GM21786 (cell line): ENCODE measurements around the gene SP8.

Experiments used
- ATAC-seq: cut with Tn5 transposase; IDR thresholded peaks from one replicate; pipeline ENCODE4 v1.9.1; 2021; ENCODE audit not compliant: unreplicated experiment

SP8 gene

GRCh38 chr7:20795361-20795760 lies 8.7 kb upstream of the SP8 start:
- no peak for ATAC-seq

GRCh38 chr7:20794676-20795075 lies 8.0 kb upstream of the SP8 start:
- ATAC-seq = no peak

GRCh38 chr7:20793694-20794394 lies 7.2 kb upstream of the SP8 start:
- no peak for ATAC-seq

- no peak for ATAC-seq
Observed at GRCh38 chr7:20793248-20793647, 6.6 kb upstream of the SP8 start.

GRCh38 chr7:20791538-20792434 lies 5.1 kb upstream of the SP8 start:
- no peak for ATAC-seq

GRCh38 chr7:20790375-20790774 lies 3.7 kb upstream of the SP8 start:
- ATAC-seq = no peak

GRCh38 chr7:20788420-20788990 lies 1.8 kb upstream of the SP8 start:
- no peak for ATAC-seq

GRCh38 chr7:20787660-20788419 lies 1.2 kb upstream of the SP8 start:
- ATAC-seq = no peak

GRCh38 chr7:20786421-20786778 lies 286 bp downstream of the SP8 start:
- no peak for ATAC-seq

GRCh38 chr7:20786049-20786412 lies 655 bp downstream of the SP8 start:
- no peak for ATAC-seq

- no peak for ATAC-seq
Observed at GRCh38 chr7:20785157-20786048, 1.3 kb downstream of the SP8 start.

- ATAC-seq = no peak
Observed at GRCh38 chr7:20784388-20785156, 2.1 kb downstream of the SP8 start.

- ATAC-seq = no peak
Observed at GRCh38 chr7:20783700-20784387, 2.8 kb downstream of the SP8 start.

GRCh38 chr7:20783125-20783699 lies 3.5 kb downstream of the SP8 start:
- ATAC-seq = no peak

GRCh38 chr7:20779041-20779440 lies 7.6 kb downstream of the SP8 start:
- no peak for ATAC-seq

- peak; percentile 82 for ATAC-seq
Observed at GRCh38 chr7:20778063-20778721, 8.5 kb downstream of the SP8 start.

- ATAC-seq = peak; percentile 46
Observed at GRCh38 chr7:20777377-20778062, 9.2 kb downstream of the SP8 start.

- ATAC-seq = no peak
Observed at GRCh38 chr7:20776942-20777341, 9.7 kb downstream of the SP8 start.
